A673 (cell line): ENCODE measurements around the gene SLPI. TPM values are rescaled to one million over a fixed set of nuclear protein-coding genes. Genes with fewer than 3 reads are reported as not detected.

ENCODE experiments used
- BruUV-seq: library from RNA; stranded (reverse); fragments of 400-500 nt; replicated peaks from 2 replicates; lab custom pipeline; 2021; lab: Mats Ljungman, UMichigan
- CTCF ChIA-PET: fragments of 300-600 bp; sonication (Branson Sonifier 250); formaldehyde crosslinking; loops from one replicate; lab custom pipeline; 2022; ENCODE audit warnings: antibody characterized with exemption; lab: Charles Lee
- POLR2A ChIA-PET: fragments of 300-600 bp; sonication (Branson Sonifier 250); formaldehyde crosslinking; loops from one replicate; lab custom pipeline; 2022; ENCODE audit warnings: antibody characterized with exemption; ENCODE audit not compliant: low non-redundant PET; lab: Charles Lee
- DNase-seq: peaks from one replicate; pipeline ENCODE4 v3.0.0-alpha.2; 2015; ENCODE audit warnings: low spot score
- H3K27ac ChIP-seq: fragments of 200-600 bp; sonication (generic); 2 replicates; pipeline ENCODE4 v1.5.1; 2016; ENCODE audit warnings: mixed run types, low read depth, mild to moderate bottlenecking, mixed read lengths, antibody characterized with exemption, low read length; ENCODE audit not compliant: poor library complexity, severe bottlenecking
- H3K27me3 ChIP-seq: fragments of 200-600 bp; sonication (generic); replicated peaks from 2 replicates; pipeline ENCODE4 v1.6.1; 2017; ENCODE audit warnings: mixed run types, low read depth, mild to moderate bottlenecking, mixed read lengths, antibody characterized with exemption, low read length; ENCODE audit not compliant: insufficient read depth, poor library complexity
- H3K36me3 ChIP-seq: fragments of 200-600 bp; sonication (generic); 2 replicates; pipeline ENCODE4 v1.6.1; 2016; ENCODE audit warnings: mixed run types, mild to moderate bottlenecking, mixed read lengths, antibody characterized with exemption, low read length; ENCODE audit not compliant: insufficient read depth, poor library complexity, severe bottlenecking
- H3K4me1 ChIP-seq: fragments of 200-600 bp; sonication (generic); 2 replicates; pipeline ENCODE4 v1.6.1; 2017; ENCODE audit warnings: mixed run types, mild to moderate bottlenecking, mixed read lengths, antibody characterized with exemption, low read length; ENCODE audit not compliant: insufficient read depth, poor library complexity, severe bottlenecking
- H3K4me3 ChIP-seq: fragments of 200-600 bp; sonication (generic); 2 replicates; pipeline ENCODE4 v1.5.1; 2016; ENCODE audit warnings: low read depth, mixed run types, mild to moderate bottlenecking, mixed read lengths, low read length; ENCODE audit not compliant: poor library complexity, severe bottlenecking
- H3K9me3 ChIP-seq: fragments of 200-600 bp; sonication (generic); 2 replicates; pipeline ENCODE4 v1.6.1; 2016; ENCODE audit warnings: mixed run types, low read depth, mild to moderate bottlenecking, mixed read lengths, antibody characterized with exemption, low read length; ENCODE audit not compliant: poor library complexity, severe bottlenecking
- CTCF ChIP-seq: fragments of 300-800, 200-600 bp; sonication (generic); conservative IDR thresholded peaks from 2 replicates; pipeline ENCODE4 v1.5.1; 2017; ENCODE audit warnings: low read depth, mild to moderate bottlenecking, antibody characterized with exemption, low read length, moderate library complexity, mixed read lengths
- EZH2 ChIP-seq: fragments of 200-600 bp; sonication (generic); IDR thresholded peaks from 2 replicates; pipeline ENCODE4 v1.6.1; 2017; ENCODE audit warnings: borderline replicate concordance, low read depth, mild to moderate bottlenecking, mixed read lengths, antibody characterized with exemption, low read length; ENCODE audit not compliant: poor library complexity, severe bottlenecking
- intact Hi-C: fragments of 100-400 bp; cut with micrococcal nuclease; formaldehyde crosslinking; loops from one replicate; pipeline ENCODE4 v1.10.0; 2022; ENCODE audit not compliant: unreplicated experiment
- total RNA-seq: library from RNA; stranded (reverse); gene quantifications from 2 replicates; pipeline ENCODE4 v1.2.3, GENCODE V29; 2021

SLPI gene
- total RNA-seq, 1 experiment from 2014 or later, result not detected

DNA sequence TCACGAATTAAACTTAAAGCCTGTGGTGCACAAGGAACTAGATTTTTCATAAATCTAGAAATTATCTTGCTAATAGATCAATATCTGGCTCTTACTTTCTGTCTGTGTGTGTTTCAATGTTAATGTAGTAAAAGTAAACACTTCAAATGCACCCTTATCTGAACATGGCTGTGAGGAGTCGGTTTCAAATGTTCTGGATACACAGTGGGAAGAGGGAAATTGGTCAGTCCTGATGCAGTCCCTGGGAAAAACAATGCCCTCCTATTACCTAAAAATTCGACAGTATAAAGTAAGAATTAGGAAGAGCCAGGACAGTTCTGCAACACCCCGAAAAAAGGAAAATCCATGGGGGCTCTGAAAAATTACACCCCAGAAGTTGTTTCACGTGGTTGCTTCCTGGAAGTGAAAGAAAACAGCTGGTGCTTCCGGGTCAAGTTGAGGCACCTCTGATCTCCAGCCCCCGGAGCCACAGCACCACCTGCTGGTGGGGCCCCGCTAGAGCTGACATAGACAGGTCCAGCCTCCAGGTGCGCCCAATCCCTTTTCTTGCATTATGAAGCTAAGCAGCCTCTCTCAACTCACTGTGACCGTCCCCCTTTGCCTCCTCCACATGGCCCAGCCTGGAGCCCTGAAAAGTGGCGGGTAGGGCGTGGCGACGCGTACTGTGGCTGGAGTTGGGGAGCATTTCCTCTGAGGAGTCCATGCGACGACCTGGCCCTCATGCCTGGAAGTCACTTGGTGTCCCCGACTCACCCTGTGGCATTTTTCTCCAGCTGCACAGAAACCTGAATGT, 24.9 kb downstream of the SLPI start:
- Histone ChIP-seq H3K4me3 (no peak overlapping the region), H3K36me3 (no peaks in the 10 kb centered on the region), H3K27me3 (peaks cover 73% of the 10 kb centered on the region), H3K9me3 (no peaks in the 10 kb centered on the region), H3K27ac (no peak overlapping the region), H3K4me1 (no peaks in the 10 kb centered on the region)
- BruUV-seq, result no TSS peak
- intact Hi-C loops, result loop anchor here (2.0 kb wide), 1 partner anchor 91 kb away; no protein-coding TSS in a partner anchor
- peak; percentile 84 for TF ChIP-seq CTCF
- TF ChIP-seq EZH2, result no peak
- POLR2A ChIA-PET, result no interaction called here
- CTCF ChIA-PET, result interaction anchor here (0.5 to 1.6 kb wide), 6 partner anchors 61 to 217 kb away, joined by 3 to 13 read pairs (median 4); no protein-coding TSS in a partner anchor
- peak; percentile 61 for DNase-seq

GRCh38 chr20:45226287-45226686, 28.1 kb downstream of the SLPI start:
- CTCF ChIA-PET, result no interaction called here
- POLR2A ChIA-PET, result no interaction called here
- intact Hi-C loops, result no loop called here

DNA sequence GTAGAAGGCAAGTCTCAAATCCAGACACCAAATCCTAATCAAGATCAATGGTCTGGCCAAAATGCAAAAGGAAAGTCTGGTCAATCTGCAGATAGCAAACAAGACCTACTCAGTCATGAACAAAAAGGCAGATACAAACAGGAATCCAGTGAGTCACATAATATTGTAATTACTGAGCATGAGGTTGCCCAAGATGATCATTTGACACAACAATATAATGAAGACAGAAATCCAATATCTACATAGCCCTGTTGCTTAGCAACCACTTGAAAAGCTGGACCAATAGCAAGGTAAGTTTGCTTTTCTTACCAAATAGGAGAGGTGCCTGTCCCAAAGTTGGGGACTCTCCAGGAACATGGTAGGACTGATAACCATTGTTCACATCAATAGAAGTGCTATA, 31.2 kb downstream of the SLPI start:
- Histone ChIP-seq H3K27me3 (peaks cover 76% of the 10 kb centered on the region), H3K9me3 (no peaks in the 10 kb centered on the region), H3K36me3 (no peaks in the 10 kb centered on the region), H3K4me1 (no peaks in the 10 kb centered on the region), H3K4me3 (no peak overlapping the region), H3K27ac (no peak overlapping the region)
- ChIA-PET POLR2A (no interaction called here), CTCF (no interaction called here)
- DNase-seq, result no peak
- TF ChIP-seq EZH2 (no peak), CTCF (no peak)
- intact Hi-C loops, result no loop called here
- BruUV-seq, result no TSS peak

More at GRCh38 chr20:45226287-45226686, 28.1 kb downstream of the SLPI start:
- H3K27ac ChIP-seq, result no peak overlapping the region
- no peak overlapping the region for H3K4me3 ChIP-seq
- TF ChIP-seq EZH2 (no peak), CTCF (no peak)
- peaks cover 74% of the 10 kb centered on the region for H3K27me3 ChIP-seq
- H3K4me1 ChIP-seq, result no peaks in the 10 kb centered on the region
- H3K9me3 ChIP-seq, result no peaks in the 10 kb centered on the region
- DNase-seq, result no peak
- no peaks in the 10 kb centered on the region for H3K36me3 ChIP-seq
- BruUV-seq, result no TSS peak
